HepG2 (cell line): ENCODE results near the gene TMEM185B. TPM values are rescaled to one million over a fixed set of nuclear protein-coding genes. Genes with fewer than 3 reads are reported as not detected.

Source experiments
- ATAC-seq: fragments of 200-7000 bp; cut with Tn5 transposase; 3 replicates; pipeline ENCODE4 v1.9.1; 2020; ENCODE audit warnings: mild to moderate bottlenecking, moderate library complexity
- BruUV-seq: library from RNA; stranded (reverse); fragments of 400-500 nt; replicated peaks from 2 replicates; lab custom pipeline; 2021; lab: Mats Ljungman, UMichigan
- CTCF ChIA-PET: fragments of 300-600 bp; formaldehyde crosslinking; extraction: SDS; loops from one replicate; lab custom pipeline; 2021; ENCODE audit warnings: low total read pairs, inconsistent platforms, low intra/inter-chr PET ratio; lab: Yijun Ruan, JAX
- POLR2A ChIA-PET: fragments of 350-600 bp; sonication (Branson Sonifier 250); formaldehyde crosslinking; loops from one replicate; lab custom pipeline; 2020; ENCODE audit warnings: antibody characterized with exemption, inconsistent platforms; lab: Yijun Ruan, JAX
- DNase-seq: peaks from one replicate; pipeline ENCODE4 v3.0.0-alpha.2; 2015; ENCODE audit warnings: low spot score
- FAIRE-seq: peaks from 3 replicates; lab custom pipeline; 2011; peaks lifted over from hg19 to GRCh38; lab: Jason Lieb, UNC
- H2AFZ ChIP-seq: one replicate; pipeline ENCODE4 v1.6.1; 2011; ENCODE audit warnings: low read length, inconsistent platforms
- H3K27ac ChIP-seq: fragments of 300-600 bp; 3 replicates; pipeline ENCODE4 v1.8.0; 2011; ENCODE audit warnings: mixed run types, mild to moderate bottlenecking, mixed read lengths, low read length, inconsistent platforms; ENCODE audit not compliant: insufficient read depth; ENCODE audit errors: extremely low read length
- H3K27me3 ChIP-seq, 2 experiments: fragments of 200-600 bp in 1 of 2; 2 replicates in 1 of 2; 3 replicates in 1 of 2; pipeline versions ENCODE4 v1.6.0 to v1.8.0; 2011; ENCODE audit warnings: low read length in 2 of 2, mild to moderate bottlenecking in 2 of 2, moderate library complexity in 2 of 2, inconsistent platforms in 1 of 2; ENCODE audit not compliant: insufficient read depth in 2 of 2, control insufficient read depth in 1 of 2
- H3K36me3 ChIP-seq, 2 experiments: fragments of 200-600 bp in 1 of 2; replicated peaks in 1 of 2; 2 replicates in 1 of 2; 3 replicates in 1 of 2; pipeline versions ENCODE4 v1.5.1 to v1.8.0; 2011; ENCODE audit warnings: low read length in 2 of 2, inconsistent platforms in 1 of 2; ENCODE audit not compliant: insufficient read depth in 2 of 2, control insufficient read depth in 1 of 2
- H3K4me1 ChIP-seq: 2 replicates; pipeline ENCODE4 v1.5.1; 2012; ENCODE audit warnings: low read length, inconsistent platforms; ENCODE audit not compliant: insufficient read depth
- H3K4me2 ChIP-seq: 2 replicates; pipeline ENCODE4 v1.6.0; 2011; ENCODE audit warnings: low read depth, low read length, inconsistent platforms
- H3K4me3 ChIP-seq, 3 experiments: fragments of 200-600 bp in 1 of 3; sonication (generic), shearing (Covaris generic) in 1 of 3; replicated peaks in 1 of 3; 2 replicates each; pipeline ENCODE4 v1.5.1; 2011 to 2016; ENCODE audit warnings: low read length in 3 of 3, inconsistent platforms in 2 of 3, low read depth in 2 of 3, mild to moderate bottlenecking in 2 of 3, control low read depth in 1 of 3, mixed read lengths in 1 of 3; ENCODE audit not compliant: insufficient read depth in 1 of 3
- H3K79me2 ChIP-seq: one replicate; pipeline ENCODE4 v1.6.1; 2011; ENCODE audit warnings: low read length, inconsistent platforms; ENCODE audit not compliant: insufficient read depth
- H3K9ac ChIP-seq: 2 replicates; pipeline ENCODE4 v1.6.0; 2011; ENCODE audit warnings: mild to moderate bottlenecking, low read depth, low read length, inconsistent platforms; ENCODE audit not compliant: insufficient read depth
- H3K9me3 ChIP-seq: 2 replicates; pipeline ENCODE4 v1.5.1; 2012; ENCODE audit warnings: mild to moderate bottlenecking, low read length
- H4K20me1 ChIP-seq: 2 replicates; pipeline ENCODE4 v1.6.0; 2011; ENCODE audit warnings: inconsistent platforms, mild to moderate bottlenecking, low read length, moderate library complexity; ENCODE audit not compliant: insufficient read depth
- AGO2 ChIP-seq: fragments of 200-400 bp; formaldehyde crosslinking; optimal IDR thresholded peaks from 2 replicates; pipeline ENCODE3; 2017; ENCODE audit warnings: mild to moderate bottlenecking, low read depth, low read length, moderate library complexity
- CHCHD3 ChIP-seq: sonication (generic); formaldehyde crosslinking; IDR thresholded peaks from 2 replicates; pipeline ENCODE4 v1.8.0; 2022; ENCODE audit warnings: mild to moderate bottlenecking, missing genetic modification reagents, moderate library complexity
- CSRNP1 ChIP-seq: sonication (generic); formaldehyde crosslinking; IDR thresholded peaks from 2 replicates; pipeline ENCODE4 v1.8.1; 2023; ENCODE audit warnings: mild to moderate bottlenecking, missing genetic modification reagents
- CTCF ChIP-seq: sonication (generic); formaldehyde crosslinking; IDR thresholded peaks from 2 replicates; pipeline ENCODE4 v1.5.0; 2020; ENCODE audit warnings: mild to moderate bottlenecking, missing genetic modification reagents, moderate library complexity
- HNRNPL ChIP-seq: fragments of 200-400 bp; formaldehyde crosslinking; IDR thresholded peaks from 2 replicates; pipeline ENCODE4 v1.6.1; 2017; ENCODE audit warnings: mild to moderate bottlenecking, low read depth, low read length
- JUN ChIP-seq: sonication (generic); formaldehyde crosslinking; IDR thresholded peaks from 2 replicates; pipeline ENCODE4 v1.4.0; 2020; ENCODE audit warnings: mild to moderate bottlenecking, missing genetic modification reagents
- TGIF2 ChIP-seq: IDR thresholded peaks from 2 replicates; pipeline ENCODE4 v1.6.1; 2016; ENCODE audit warnings: control low read depth, missing compliant biosample characterization
- ZBTB38 ChIP-seq: sonication (generic); formaldehyde crosslinking; IDR thresholded peaks from 2 replicates; pipeline ENCODE4 v1.5.1; 2020; ENCODE audit warnings: mild to moderate bottlenecking, missing genetic modification reagents
- ZNF33B ChIP-seq: sonication (generic); formaldehyde crosslinking; IDR thresholded peaks from 2 replicates; pipeline ENCODE4 v1.5.1; 2020; ENCODE audit warnings: mild to moderate bottlenecking, missing genetic modification reagents
- ZNF350 ChIP-seq: sonication (generic); formaldehyde crosslinking; IDR thresholded peaks from 2 replicates; pipeline ENCODE4 v1.4.0; 2020; ENCODE audit warnings: mild to moderate bottlenecking, low read depth, missing genetic modification reagents, borderline replicate concordance
- ZNF839 ChIP-seq: sonication (generic); formaldehyde crosslinking; IDR thresholded peaks from 2 replicates; pipeline ENCODE4 v1.4.0; 2020; ENCODE audit warnings: missing genetic modification reagents, mild to moderate bottlenecking, borderline replicate concordance
- WGBS: methylation state at CpG from one replicate; pipeline ENCODE4 v1.1.6; 2017; ENCODE audit warnings: low lambda C conversion rate; 5-methylcytosine and 5-hydroxymethylcytosine counted together
- in situ Hi-C: cut with HindIII; loops from 2 replicates; pipeline ENCODE4 v1.10.0; 2017; ENCODE audit warnings: low pct_unique_long_range_greater_than_20kb; ENCODE audit not compliant: extremely low pct_ligation_motif_present
- intact Hi-C: fragments of 100-400 bp; cut with micrococcal nuclease; formaldehyde crosslinking; loops from one replicate; pipeline ENCODE4 v1.10.0; 2022; ENCODE audit not compliant: unreplicated experiment
- polyA plus RNA-seq, 8 experiments: library from polyadenylated mRNA; depleted of rRNA in 3 of 8; stranded (reverse) in 7 of 8; unstranded in 1 of 8; fragments of >200 nt; fragmentation: Illumina TruSeq in 4 of 8; extraction: Trizol in 4 of 8; gene quantifications; 2 replicates each; pipeline versions ENCODE4 v1.2.1 to v1.2.3, GENCODE V29; 2011 to 2016; ENCODE audit warnings: low read depth in 4 of 8, missing spikeins in 1 of 8, mixed read lengths in 1 of 8; ENCODE audit not compliant: insufficient read depth in 1 of 8
- total RNA-seq, 5 experiments: library from RNA; depleted of rRNA; stranded (reverse); fragments of >200 nt; fragmentation: Illumina TruSeq; extraction: Trizol; gene quantifications; 2 replicates each; pipeline ENCODE4 v1.2.3, GENCODE V29; 2016; ENCODE audit warnings: low read depth in 1 of 5
- TF ChIP-seq, protein P1 (sequence below): sonication (generic); formaldehyde crosslinking; IDR thresholded peaks from 2 replicates; pipeline ENCODE4 v1.5.0; 2020; ENCODE audit warnings: missing genetic modification reagents, mild to moderate bottlenecking, borderline replicate concordance
- TF ChIP-seq, protein P2 (sequence below): sonication (generic); formaldehyde crosslinking; IDR thresholded peaks from 2 replicates; pipeline ENCODE4 v1.4.0; 2020; ENCODE audit warnings: mild to moderate bottlenecking, low read depth, missing genetic modification reagents

Gene TMEM185B
- total and polyA plus RNA-seq, 2 of the 13 experiments (the other 11 are each of a cell fraction or from before 2014, with no cell fraction given), result 5.6 to 7.0 TPM

DNA sequence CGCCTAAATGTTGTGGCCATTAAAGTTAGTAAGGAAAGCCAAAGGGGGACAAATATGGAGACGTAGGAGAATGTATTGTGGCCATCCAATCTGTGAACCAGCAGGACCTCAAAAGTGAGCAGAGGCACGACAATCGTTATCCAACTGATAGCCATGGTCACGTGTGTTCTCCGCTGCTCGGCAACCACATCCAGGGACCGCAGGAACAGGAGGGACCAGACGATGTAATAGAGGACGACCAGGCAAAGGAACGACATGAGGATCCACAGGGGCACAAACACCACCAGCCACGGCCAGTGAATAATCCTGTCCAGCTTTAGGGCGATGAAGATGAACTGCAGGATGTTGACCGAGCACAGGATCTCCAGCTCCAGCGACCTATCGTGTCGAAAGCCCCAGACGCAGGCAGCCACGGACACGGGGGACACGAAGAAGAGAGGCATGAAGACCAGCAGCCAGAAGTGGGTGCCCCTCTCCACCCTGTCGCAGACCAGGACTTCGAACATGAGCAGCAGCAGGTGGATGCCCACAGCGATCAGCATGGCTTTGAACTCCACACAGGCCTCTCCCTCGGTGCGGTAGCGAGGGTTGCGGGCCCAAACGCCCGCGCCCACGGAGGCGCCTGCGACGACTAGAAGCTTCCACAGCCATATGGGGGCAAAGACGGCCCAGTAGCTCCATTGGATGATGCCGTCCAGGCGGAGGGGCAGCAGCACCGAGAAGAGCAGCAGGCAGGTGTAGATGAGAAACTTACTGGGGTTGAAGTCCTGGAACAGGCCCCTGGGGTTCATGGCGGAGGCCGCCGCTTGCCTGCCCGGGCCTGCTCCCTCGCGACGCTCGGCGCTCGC lies 790 bp downstream of the TMEM185B start:
- no peak overlapping the region for H3K9ac ChIP-seq
- whole genome bisulfite sequencing, result 95% methylated on average over 49 of the region's 49 CpGs
- no peaks in the 10 kb centered on the region for H3K9me3 ChIP-seq
- peak overlapping the region; percentile 98 for H3K4me2 ChIP-seq
- intact Hi-C loops, result loop anchor here (1.0 kb wide), 1 partner anchor 113 kb away; no protein-coding TSS in a partner anchor
- peaks cover 14 to 33% of the 10 kb centered on the region in 2 experiments; a peak in 4 of 5 replicates for H3K27me3 ChIP-seq
- H3K4me1 ChIP-seq, result peaks cover 54% of the 10 kb centered on the region
- FAIRE-seq (no peak), DNase-seq (no peak), ATAC-seq (no peak)
- peak overlapping the region in 1 of 3 experiments; percentile 81; a peak in 2 of 6 replicates for H3K4me3 ChIP-seq
- no peaks in the 10 kb centered on the region for H3K36me3 ChIP-seq
- in situ Hi-C loops, result no loop called here
- H4K20me1 ChIP-seq, result no peaks in the 10 kb centered on the region
- no TSS peak for BruUV-seq
- H3K27ac ChIP-seq, result no peak overlapping the region
- no peak overlapping the region for H2AFZ ChIP-seq
- ChIA-PET POLR2A (interaction anchor here (1.0 to 1.1 kb wide), 5 partner anchors 10 to 544 kb away, joined by 3 to 11 read pairs (median 4); partner anchors contain the start of genes RALB and TMEM177), CTCF (no interaction called here)
- H3K79me2 ChIP-seq, result no peaks in the 10 kb centered on the region
- TF ChIP-seq AGO2, result peak; percentile 45
- no peak for TF ChIP-seq CTCF (CRISPR knock-in tag)
- TF ChIP-seq, protein P1, sequence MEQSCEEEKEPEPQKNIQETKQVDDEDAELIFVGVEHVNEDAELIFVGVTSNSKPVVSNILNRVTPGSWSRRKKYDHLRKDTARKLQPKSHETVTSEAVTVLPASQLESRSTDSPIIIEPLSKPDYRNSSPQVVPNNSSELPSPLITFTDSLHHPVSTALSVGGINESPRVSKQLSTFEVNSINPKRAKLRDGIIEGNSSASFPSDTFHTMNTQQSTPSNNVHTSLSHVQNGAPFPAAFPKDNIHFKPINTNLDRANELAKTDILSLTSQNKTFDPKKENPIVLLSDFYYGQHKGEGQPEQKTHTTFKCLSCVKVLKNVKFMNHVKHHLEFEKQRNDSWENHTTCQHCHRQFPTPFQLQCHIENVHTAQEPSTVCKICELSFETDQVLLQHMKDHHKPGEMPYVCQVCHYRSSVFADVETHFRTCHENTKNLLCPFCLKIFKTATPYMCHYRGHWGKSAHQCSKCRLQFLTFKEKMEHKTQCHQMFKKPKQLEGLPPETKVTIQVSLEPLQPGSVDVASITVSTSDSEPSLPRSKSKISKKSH (CRISPR knock-in tag), result peak; percentile 16; the same call in 1 of the 2 replicates
- TF ChIP-seq ZNF839, result 0 out of 2 replicates have a peak, but pooled peaks have one; percentile 2
- 0 out of 2 replicates have a peak, but pooled peaks have one; percentile 20 for TF ChIP-seq ZNF350 (CRISPR knock-in tag)
- peak; percentile 74 for TF ChIP-seq ZBTB38
- no peak for TF ChIP-seq ZNF33B
- 0 out of 2 replicates have a peak, but pooled peaks have one; percentile 41 for TF ChIP-seq HNRNPL
- TF ChIP-seq CHCHD3 (CRISPR knock-in tag), result peak; percentile 61; the same call in 1 of the 2 replicates
- 0 out of 2 replicates have a peak, but pooled peaks have one; percentile 10 for TF ChIP-seq CSRNP1
- peak; percentile 13; the same call in 1 of the 2 replicates for TF ChIP-seq JUN (CRISPR knock-in tag)
- TF ChIP-seq TGIF2 (CRISPR knock-in tag), result no peak
- TF ChIP-seq, protein P2, sequence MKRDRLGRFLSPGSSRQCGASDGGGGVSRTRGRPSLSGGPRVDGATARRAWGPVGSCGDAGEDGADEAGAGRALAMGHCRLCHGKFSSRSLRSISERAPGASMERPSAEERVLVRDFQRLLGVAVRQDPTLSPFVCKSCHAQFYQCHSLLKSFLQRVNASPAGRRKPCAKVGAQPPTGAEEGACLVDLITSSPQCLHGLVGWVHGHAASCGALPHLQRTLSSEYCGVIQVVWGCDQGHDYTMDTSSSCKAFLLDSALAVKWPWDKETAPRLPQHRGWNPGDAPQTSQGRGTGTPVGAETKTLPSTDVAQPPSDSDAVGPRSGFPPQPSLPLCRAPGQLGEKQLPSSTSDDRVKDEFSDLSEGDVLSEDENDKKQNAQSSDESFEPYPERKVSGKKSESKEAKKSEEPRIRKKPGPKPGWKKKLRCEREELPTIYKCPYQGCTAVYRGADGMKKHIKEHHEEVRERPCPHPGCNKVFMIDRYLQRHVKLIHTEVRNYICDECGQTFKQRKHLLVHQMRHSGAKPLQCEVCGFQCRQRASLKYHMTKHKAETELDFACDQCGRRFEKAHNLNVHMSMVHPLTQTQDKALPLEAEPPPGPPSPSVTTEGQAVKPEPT (CRISPR knock-in tag), result 0 out of 2 replicates have a peak, but pooled peaks have one; percentile 8
